MCF 10A (cell line): ENCODE data around the gene DIO3. TPM values are rescaled to one million over a fixed set of nuclear protein-coding genes. Genes with fewer than 3 reads are reported as not detected.
"Not testable (repeated sequence)": the region's sequence is repeated elsewhere in the genome, so short reads cannot be mapped to it uniquely, and the experiment has no call there.

ENCODE experiments used
- BruUV-seq: library from RNA; stranded (reverse); fragments of 400-500 nt; replicated peaks from 2 replicates; lab custom pipeline; 2021; lab: Mats Ljungman, UMichigan
- CTCF ChIA-PET: fragments of 300-600 bp; sonication (Branson Sonifier 250); formaldehyde crosslinking; extraction: SDS; loops from one replicate; lab custom pipeline; 2021; ENCODE audit warnings: antibody characterized with exemption, inconsistent platforms; lab: Yijun Ruan, JAX
- POLR2A ChIA-PET: fragments of 300-600, 350-650 bp; sonication (Branson Sonifier 250); formaldehyde crosslinking; extraction: SDS; loops from one replicate; lab custom pipeline; 2020; ENCODE audit warnings: antibody characterized with exemption, inconsistent platforms; lab: Yijun Ruan, JAX
- DNase-seq: peaks from one replicate; pipeline ENCODE4 v3.0.0-alpha.2; 2018; ENCODE audit not compliant: unreplicated experiment
- H3K27ac Mint-ChIP-seq: one replicate; pipeline ENCODE4 v1.8.0; 2022; ENCODE audit warnings: mild to moderate bottlenecking, low read depth, mixed read lengths; ENCODE audit not compliant: unreplicated experiment
- H3K27me3 Mint-ChIP-seq: one replicate; pipeline ENCODE4 v1.8.0; 2022; ENCODE audit warnings: mixed read lengths; ENCODE audit not compliant: insufficient read depth, unreplicated experiment
- H3K36me3 Mint-ChIP-seq: one replicate; pipeline ENCODE4 v1.8.0; 2022; ENCODE audit warnings: mild to moderate bottlenecking, moderate library complexity, mixed read lengths; ENCODE audit not compliant: insufficient read depth, unreplicated experiment
- H3K4me1 Mint-ChIP-seq: one replicate; pipeline ENCODE4 v1.8.0; 2022; ENCODE audit warnings: mixed read lengths; ENCODE audit not compliant: insufficient read depth, unreplicated experiment
- H3K4me3 Mint-ChIP-seq: one replicate; pipeline ENCODE4 v1.8.0; 2022; ENCODE audit warnings: mild to moderate bottlenecking, moderate library complexity, mixed read lengths; ENCODE audit not compliant: unreplicated experiment
- H3K9me3 Mint-ChIP-seq: one replicate; pipeline ENCODE4 v1.8.0; 2022; ENCODE audit warnings: mixed read lengths; ENCODE audit not compliant: unreplicated experiment
- CTCF ChIP-seq: fragments of 200-600 bp; IDR thresholded peaks from one replicate; pipeline ENCODE4 v1.8.0; 2022; ENCODE audit warnings: antibody characterized with exemption, mild to moderate bottlenecking; ENCODE audit not compliant: unreplicated experiment
- intact Hi-C: fragments of 100-400 bp; cut with micrococcal nuclease; formaldehyde crosslinking; loops from 2 replicates; pipeline ENCODE4 v1.14.1; 2022
- total RNA-seq: library from RNA; stranded (reverse); gene quantifications from 2 replicates; pipeline ENCODE4 v1.2.3, GENCODE V29; 2022

The DIO3 gene
- total RNA-seq, 1 experiment from 2014 or later = not detected

GRCh38 chr14:101547107-101547738, 14.1 kb upstream of the DIO3 start:
- ChIA-PET POLR2A (interaction anchor here (0.7 kb wide), 1 partner anchor 764 kb away, joined by 3 read pairs; no protein-coding TSS in a partner anchor), CTCF (interaction anchor here (0.6 kb wide), 1 partner anchor 222 kb away, joined by 3 read pairs; no protein-coding TSS in a partner anchor)
- H3K27ac Mint-ChIP-seq = no peak overlapping the region
- H3K4me3 Mint-ChIP-seq = no peak overlapping the region
- peaks cover 31% of the 10 kb centered on the region for H3K27me3 Mint-ChIP-seq
- H3K4me1 Mint-ChIP-seq = no peaks in the 10 kb centered on the region
- DNase-seq = no peak
- BruUV-seq = no TSS peak
- no peak for TF ChIP-seq CTCF
- no peaks in the 10 kb centered on the region for H3K36me3 Mint-ChIP-seq
- intact Hi-C loops = no loop called here
- H3K9me3 Mint-ChIP-seq = no peaks in the 10 kb centered on the region

DNA sequence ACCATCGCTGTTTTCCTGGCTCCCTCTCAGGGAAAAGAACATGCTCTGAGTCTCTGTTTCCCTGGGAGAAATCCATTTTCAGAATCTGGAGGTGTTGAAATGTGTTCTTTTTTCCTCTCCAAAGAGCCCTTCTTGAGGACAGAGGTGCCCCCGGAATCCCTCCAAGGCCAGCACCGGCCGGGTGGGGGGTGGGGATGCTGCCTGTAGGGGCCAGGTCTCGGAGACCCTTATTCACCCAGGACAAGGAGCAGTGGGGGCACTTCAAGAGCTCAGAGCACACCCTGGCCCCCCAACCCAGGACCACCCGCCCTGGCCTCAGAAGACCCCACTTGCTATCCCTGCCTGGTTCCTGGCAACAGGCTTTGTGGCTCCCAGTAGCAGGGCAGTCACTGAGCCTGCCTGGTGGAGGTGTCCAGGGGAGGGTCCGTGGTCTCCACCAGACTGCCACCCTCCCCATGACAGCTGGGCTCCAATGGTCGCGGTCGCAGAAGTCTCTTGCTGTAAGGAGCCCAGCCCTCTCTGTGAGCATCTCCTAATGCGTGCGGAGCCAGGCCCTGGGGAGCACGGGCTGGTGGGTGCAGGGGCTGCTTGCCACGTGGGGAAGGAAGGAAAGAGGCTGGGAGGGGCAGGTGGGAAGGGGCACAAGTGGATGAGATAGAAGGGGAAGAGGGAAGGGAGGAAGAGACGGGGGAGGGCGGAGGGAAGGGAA, 13.2 kb upstream of the DIO3 start:
- DNase-seq = no peak

GRCh38 chr14:101548710-101549109, 12.6 kb upstream of the DIO3 start:
- Mint-ChIP-seq H3K9me3 (no peaks in the 10 kb centered on the region), H3K4me3 (no peak overlapping the region), H3K27me3 (peaks cover 27% of the 10 kb centered on the region), H3K4me1 (no peaks in the 10 kb centered on the region), H3K27ac (no peak overlapping the region), H3K36me3 (no peaks in the 10 kb centered on the region)
- BruUV-seq = no TSS peak
- ChIA-PET POLR2A (no interaction called here), CTCF (no interaction called here)
- TF ChIP-seq CTCF = no peak
- no peak for DNase-seq
- intact Hi-C loops = no loop called here

More for the DNA sequence above, 13.2 kb upstream of the DIO3 start:
- TF ChIP-seq CTCF = no peak
- no TSS peak for BruUV-seq
- ChIA-PET POLR2A (no interaction called here), CTCF (no interaction called here)
- no peak overlapping the region for H3K27ac Mint-ChIP-seq
- no peaks in the 10 kb centered on the region for H3K36me3 Mint-ChIP-seq
- H3K9me3 Mint-ChIP-seq = no peaks in the 10 kb centered on the region
- intact Hi-C loops = no loop called here
- peaks cover 31% of the 10 kb centered on the region for H3K27me3 Mint-ChIP-seq
- no peak overlapping the region for H3K4me3 Mint-ChIP-seq
- H3K4me1 Mint-ChIP-seq = no peaks in the 10 kb centered on the region

- Mint-ChIP-seq H3K4me3 (no peak overlapping the region), H3K27me3 (peaks cover 24% of the 10 kb centered on the region), H3K9me3 (no peaks in the 10 kb centered on the region), H3K27ac (no peak overlapping the region), H3K36me3 (no peaks in the 10 kb centered on the region), H3K4me1 (no peaks in the 10 kb centered on the region)
- BruUV-seq = no TSS peak
- TF ChIP-seq CTCF = no peak
- DNase-seq = no peak
- intact Hi-C loops = no loop called here
- ChIA-PET POLR2A (no interaction called here), CTCF (no interaction called here)
Observed at GRCh38 chr14:101549154-101549553, 12.1 kb upstream of the DIO3 start.

DNA sequence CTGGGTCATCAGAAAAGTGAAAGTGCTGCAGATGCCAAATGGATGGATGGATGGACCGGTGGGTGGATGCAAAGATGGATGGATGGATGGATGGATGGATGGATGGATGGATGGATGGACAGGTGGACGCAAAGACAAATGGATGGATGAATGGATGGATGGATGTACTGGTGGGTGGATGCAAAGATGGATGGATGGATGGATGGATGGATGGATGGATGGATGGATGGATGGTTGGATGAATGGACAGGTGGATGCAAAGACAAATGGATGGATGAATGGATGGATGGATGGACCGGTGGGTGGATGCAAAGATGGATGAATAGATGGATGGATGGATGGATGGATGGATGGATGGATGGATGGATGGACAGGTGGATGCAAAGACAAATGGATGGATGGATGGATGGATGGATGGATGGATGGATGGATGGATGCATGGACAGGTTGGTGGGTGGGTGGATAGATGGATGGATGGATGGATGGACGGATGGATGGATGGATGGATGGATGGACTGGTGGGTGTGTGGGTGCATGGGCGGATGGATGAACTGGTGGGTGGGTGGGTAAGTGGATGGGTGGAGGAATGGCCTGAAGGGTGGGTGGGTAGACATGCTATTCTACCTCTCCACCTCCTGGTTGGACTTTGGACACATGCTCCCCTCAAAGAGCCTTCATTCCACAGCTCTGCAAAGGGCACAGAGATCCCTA, 10.9 kb upstream of the DIO3 start:
- H3K9me3 Mint-ChIP-seq, intact Hi-C loops, DNase-seq, H3K4me1 Mint-ChIP-seq, H3K27ac Mint-ChIP-seq, BruUV-seq, CTCF ChIA-PET, H3K4me3 Mint-ChIP-seq, POLR2A ChIA-PET, H3K36me3 Mint-ChIP-seq: not testable (repeated sequence)
- H3K27me3 Mint-ChIP-seq = peaks cover 24% of the 10 kb centered on the region
